ENCODE measurements around the gene TDRD9.

TDRD9 gene

GRCh38 chr14:104023325-104024055 lies 95.2 kb downstream of the TDRD9 start:
- FAIRE-seq (no peak), DNase-seq (ENCODE audit: insufficient read length, low spot score) (no peak)

GRCh38 chr14:104025534-104025933 lies 97.3 kb downstream of the TDRD9 start:
- FAIRE-seq (no peak), DNase-seq (ENCODE audit: insufficient read length, low spot score) (no peak)

GRCh38 chr14:104026024-104026423 lies 97.8 kb downstream of the TDRD9 start:
- DNase-seq (ENCODE audit: insufficient read length, low spot score): no peak
- FAIRE-seq: no peak

GRCh38 chr14:104030958-104031357 lies 102.7 kb downstream of the TDRD9 start:
- DNase-seq (ENCODE audit: insufficient read length, low spot score): no peak
- no peak for FAIRE-seq

GRCh38 chr14:104031384-104031783 lies 103.1 kb downstream of the TDRD9 start:
- DNase-seq (ENCODE audit: insufficient read length, low spot score) (no peak), FAIRE-seq (no peak)

GRCh38 chr14:104034976-104035699 lies 106.9 kb downstream of the TDRD9 start:
- FAIRE-seq: no peak
- DNase-seq (ENCODE audit: insufficient read length, low spot score): no peak

- no peak for DNase-seq (ENCODE audit: insufficient read length, low spot score)
- no peak for FAIRE-seq
Measured at GRCh38 chr14:104036212-104036611, 108.0 kb downstream of the TDRD9 start.

GRCh38 chr14:104037074-104037473 lies 108.8 kb downstream of the TDRD9 start:
- DNase-seq (ENCODE audit: insufficient read length, low spot score): no peak
- FAIRE-seq: no peak

GRCh38 chr14:104037903-104038302 lies 109.6 kb downstream of the TDRD9 start:
- FAIRE-seq: no peak
- no peak for DNase-seq (ENCODE audit: insufficient read length, low spot score)

- DNase-seq (ENCODE audit: insufficient read length, low spot score) (no peak), FAIRE-seq (no peak)
Measured at GRCh38 chr14:104039214-104039613, 111.0 kb downstream of the TDRD9 start.

GRCh38 chr14:104040539-104040938 lies 112.3 kb downstream of the TDRD9 start:
- FAIRE-seq (no peak), DNase-seq (ENCODE audit: insufficient read length, low spot score) (no peak)

GRCh38 chr14:104041430-104042104 lies 113.3 kb downstream of the TDRD9 start:
- FAIRE-seq: no peak
- no peak for DNase-seq (ENCODE audit: insufficient read length, low spot score)

GRCh38 chr14:104044016-104044415 lies 115.8 kb downstream of the TDRD9 start:
- no peak for DNase-seq (ENCODE audit: insufficient read length, low spot score)
- no peak for FAIRE-seq

GRCh38 chr14:104047761-104048160 lies 119.5 kb downstream of the TDRD9 start:
- FAIRE-seq (no peak), DNase-seq (ENCODE audit: insufficient read length, low spot score) (no peak)

- DNase-seq (ENCODE audit: insufficient read length, low spot score) (no peak), FAIRE-seq (no peak)
Measured at GRCh38 chr14:104048758-104049507, 120.7 kb downstream of the TDRD9 start.

GRCh38 chr14:104049576-104050240 lies 121.5 kb downstream of the TDRD9 start:
- no peak for FAIRE-seq

GRCh38 chr14:104051092-104051813 lies 123.0 kb downstream of the TDRD9 start:
- no peak for FAIRE-seq
- no peak for DNase-seq (ENCODE audit: insufficient read length, low spot score)

More at GRCh38 chr14:104049576-104050240, 121.5 kb downstream of the TDRD9 start:
- no peak for DNase-seq (ENCODE audit: insufficient read length, low spot score)

- no peak for DNase-seq (ENCODE audit: insufficient read length, low spot score)
- no peak for FAIRE-seq
Measured at GRCh38 chr14:104054222-104054905, 126.1 kb downstream of the TDRD9 start.

- no peak for FAIRE-seq
- DNase-seq (ENCODE audit: insufficient read length, low spot score): no peak
Measured at GRCh38 chr14:104062281-104062680, 134.0 kb downstream of the TDRD9 start.

Data from GM19239 (cell line).